Stimulated activated CD8-positive, alpha-beta memory T cell treated with anti-CD3 and anti-CD28 coated beads, Interleukin-4, amount 100 ng/mL, for 48 hours (primary cell): ENCODE results near the gene USP44.
"Not testable (repeated sequence)": the region's sequence is repeated elsewhere in the genome, so short reads cannot be mapped to it uniquely, and the experiment has no call there.

Experiments
- DNase-seq: peaks from one replicate; pipeline ENCODE4 v3.0.0-alpha.2; 2020

Gene USP44

GRCh38 chr12:95505039-95505438 lies 46.2 kb downstream of the USP44 start:
- no peak for DNase-seq

- no peak for DNase-seq
Observed at GRCh38 chr12:95504140-95504539, 47.1 kb downstream of the USP44 start.

- no peak for DNase-seq
Observed at GRCh38 chr12:95499772-95500171, 51.5 kb downstream of the USP44 start.

- DNase-seq = no peak
Observed at GRCh38 chr12:95498968-95499367, 52.3 kb downstream of the USP44 start.

GRCh38 chr12:95497031-95497430 lies 54.2 kb downstream of the USP44 start:
- no peak for DNase-seq

- DNase-seq = no peak
Observed at GRCh38 chr12:95495433-95495832, 55.8 kb downstream of the USP44 start.

GRCh38 chr12:95494888-95495287 lies 56.4 kb downstream of the USP44 start:
- DNase-seq = no peak

GRCh38 chr12:95492462-95492861 lies 58.8 kb downstream of the USP44 start:
- DNase-seq = no peak

- no peak for DNase-seq
Observed at GRCh38 chr12:95487024-95487423, 64.3 kb downstream of the USP44 start.

GRCh38 chr12:95484524-95484923 lies 66.8 kb downstream of the USP44 start:
- no peak for DNase-seq

GRCh38 chr12:95482564-95482963 lies 68.7 kb downstream of the USP44 start:
- not testable (repeated sequence) for DNase-seq

GRCh38 chr12:95481888-95482287 lies 69.4 kb downstream of the USP44 start:
- DNase-seq = no peak

- DNase-seq = no peak
Observed at GRCh38 chr12:95481072-95481471, 70.2 kb downstream of the USP44 start.

- no peak for DNase-seq
Observed at GRCh38 chr12:95480230-95480629, 71.0 kb downstream of the USP44 start.

- DNase-seq = no peak
Observed at GRCh38 chr12:95474660-95474958, 76.7 kb downstream of the USP44 start.

GRCh38 chr12:95473884-95474659 lies 77.2 kb downstream of the USP44 start, which contains the start of gene METAP2:
TSS of gene METAP2 (plus strand) at chr12:95474152. CDS start at chr12:95474180, 28 bp downstream.
- DNase-seq = peak; percentile 95

GRCh38 chr12:95473231-95473883 lies 77.9 kb downstream of the USP44 start:
- peak; percentile 41 for DNase-seq

GRCh38 chr12:95470300-95470699 lies 81.0 kb downstream of the USP44 start:
- no peak for DNase-seq
